Measurements from ENCODE around the gene SLC39A7.

Gene SLC39A7

DNA sequence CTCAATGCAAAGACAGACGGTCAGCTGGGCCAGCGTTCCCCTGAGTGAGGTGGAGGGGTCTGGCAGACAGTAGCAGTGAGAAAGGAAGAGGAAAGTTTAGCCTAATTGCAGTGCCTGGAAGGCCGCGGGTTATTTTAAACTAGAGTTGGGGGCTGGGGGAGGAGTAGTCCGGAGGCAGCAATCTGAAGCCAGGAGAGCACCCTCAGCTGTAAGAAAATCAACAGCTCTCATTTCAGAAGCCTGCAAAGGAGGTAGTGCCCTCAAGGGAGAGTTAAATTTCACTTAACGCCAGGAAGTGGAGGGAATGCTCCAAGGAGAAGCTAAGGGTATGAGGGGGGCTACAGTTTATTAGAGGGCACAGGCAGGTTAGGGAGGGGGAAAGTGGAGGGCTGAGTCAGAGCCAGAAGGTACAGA lies 34.6 kb downstream of the SLC39A7 start:
- H3K27me3 Mint-ChIP-seq, result peaks cover 57% of the 10 kb centered on the region
- no peaks in the 10 kb centered on the region for H3K4me1 Mint-ChIP-seq
- no peaks in the 10 kb centered on the region for H3K36me3 Mint-ChIP-seq
- H3K4me3 Mint-ChIP-seq, result no peak overlapping the region
- H3K9me3 Mint-ChIP-seq, result no peaks in the 10 kb centered on the region
- H3K27ac Mint-ChIP-seq, result no peak overlapping the region
- no peak for DNase-seq
- CTCF ChIA-PET, result no interaction called here

DNA sequence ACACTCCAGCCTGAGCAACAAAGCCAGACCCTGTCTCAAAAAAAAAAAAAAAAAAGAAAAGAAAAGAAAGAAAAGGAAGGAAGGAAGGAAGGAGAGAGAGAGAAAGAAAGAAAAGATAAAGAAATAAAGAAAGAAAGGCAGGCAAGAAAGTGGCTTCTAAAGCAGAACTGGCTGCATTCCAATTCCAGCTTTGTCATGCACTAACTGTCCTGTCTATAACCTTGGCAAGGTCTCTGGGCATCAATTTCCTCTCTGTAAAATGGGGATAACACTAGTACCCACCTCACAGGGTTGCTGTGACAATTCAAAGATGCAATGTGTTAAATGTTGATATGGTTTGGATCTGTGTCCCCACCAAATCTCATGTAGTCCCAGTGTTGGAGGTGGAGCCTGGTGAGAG lies 35.7 kb downstream of the SLC39A7 start:
- H3K27me3 Mint-ChIP-seq, result peaks cover 59% of the 10 kb centered on the region
- H3K4me3 Mint-ChIP-seq, result no peak overlapping the region
- CTCF ChIA-PET, result no interaction called here

DNA sequence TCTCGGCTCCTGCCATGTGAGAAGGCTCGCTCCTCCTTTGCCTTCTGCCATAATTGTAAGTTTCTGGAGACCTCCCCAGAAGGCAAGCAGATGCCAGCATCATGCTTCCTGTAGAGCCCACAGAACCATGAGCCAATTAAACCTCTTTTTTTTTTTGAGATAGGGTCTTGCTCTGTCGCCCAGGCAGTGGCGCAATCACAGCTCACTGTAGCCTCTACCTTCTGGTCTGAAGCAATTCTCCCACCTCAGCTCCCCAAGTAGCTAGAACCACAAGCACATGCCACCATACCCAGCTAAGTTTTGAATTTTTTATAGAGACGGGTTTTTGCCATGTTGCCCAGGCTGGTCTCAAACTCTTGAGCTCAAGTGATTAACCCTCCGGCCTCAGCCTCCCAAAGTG lies 36.2 kb downstream of the SLC39A7 start:
- Mint-ChIP-seq H3K27me3 (peaks cover 59% of the 10 kb centered on the region), H3K4me1 (peaks cover 2% of the 10 kb centered on the region)
- CTCF ChIA-PET, result no interaction called here

More for the DNA sequence above, 35.7 kb downstream of the SLC39A7 start:
- no peaks in the 10 kb centered on the region for H3K4me1 Mint-ChIP-seq
- no peak overlapping the region for H3K27ac Mint-ChIP-seq
- H3K36me3 Mint-ChIP-seq, result no peaks in the 10 kb centered on the region
- no peak for DNase-seq
- H3K9me3 Mint-ChIP-seq, result no peaks in the 10 kb centered on the region

DNA sequence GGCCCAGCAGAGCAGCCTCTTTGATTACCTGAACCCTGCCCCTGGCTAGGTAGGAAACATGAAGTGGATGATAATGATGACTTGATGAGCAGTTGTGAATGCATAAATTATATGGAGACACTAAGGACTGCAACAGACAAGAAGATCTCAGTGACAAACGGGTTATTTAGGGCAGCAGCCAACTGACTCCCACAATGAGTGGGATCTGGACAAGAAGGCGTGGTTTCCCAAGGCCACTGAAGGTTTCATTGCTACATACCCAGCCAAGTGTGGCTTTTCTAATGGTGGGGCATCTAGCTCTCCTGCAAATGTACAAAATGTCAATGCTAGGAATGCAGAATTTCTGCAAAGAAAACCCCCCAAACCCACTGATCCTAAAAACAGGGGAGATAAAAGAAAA lies 37.1 kb downstream of the SLC39A7 start:
- Mint-ChIP-seq H3K4me1 (peaks cover 7% of the 10 kb centered on the region), H3K4me3 (no peak overlapping the region), H3K36me3 (no peaks in the 10 kb centered on the region), H3K27ac (no peak overlapping the region), H3K27me3 (peaks cover 60% of the 10 kb centered on the region), H3K9me3 (no peaks in the 10 kb centered on the region)
- no peak for DNase-seq
- CTCF ChIA-PET, result interaction anchor here (1.2 kb wide), 2 partner anchors 11 to 14 kb away, joined by 3 to 4 read pairs; no protein-coding TSS in a partner anchor

More for the DNA sequence above, 36.2 kb downstream of the SLC39A7 start:
- no peak overlapping the region for H3K27ac Mint-ChIP-seq
- no peak overlapping the region for H3K4me3 Mint-ChIP-seq
- no peak for DNase-seq
- H3K9me3 Mint-ChIP-seq, result no peaks in the 10 kb centered on the region
- no peaks in the 10 kb centered on the region for H3K36me3 Mint-ChIP-seq

DNA sequence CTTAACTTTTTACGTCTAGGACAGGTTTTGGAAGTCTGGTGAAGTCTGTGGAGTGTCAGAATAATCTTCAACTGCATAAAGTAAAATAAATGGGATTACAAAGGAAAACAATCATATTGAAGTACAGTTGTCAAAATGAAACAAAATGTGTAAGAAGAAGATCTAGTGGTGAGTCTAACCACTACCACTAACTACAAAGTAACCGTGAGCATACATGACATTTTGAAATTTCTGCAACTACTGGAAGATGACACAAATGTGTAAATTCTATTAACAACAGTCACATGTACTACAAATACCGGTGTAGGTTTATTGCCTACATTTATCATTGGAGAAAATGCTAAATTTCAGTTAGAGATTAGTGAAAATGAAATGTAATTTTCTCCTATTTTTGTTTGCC lies 41.3 kb downstream of the SLC39A7 start:
- Mint-ChIP-seq H3K36me3 (no peaks in the 10 kb centered on the region), H3K4me1 (peaks cover 7% of the 10 kb centered on the region), H3K27ac (no peak overlapping the region), H3K4me3 (no peak overlapping the region), H3K27me3 (peaks cover 50% of the 10 kb centered on the region), H3K9me3 (no peaks in the 10 kb centered on the region)
- DNase-seq, result no peak
- CTCF ChIA-PET, result interaction anchor here (0.6 kb wide), 1 partner anchor 96 kb away, joined by 4 read pairs; no protein-coding TSS in a partner anchor

DNA sequence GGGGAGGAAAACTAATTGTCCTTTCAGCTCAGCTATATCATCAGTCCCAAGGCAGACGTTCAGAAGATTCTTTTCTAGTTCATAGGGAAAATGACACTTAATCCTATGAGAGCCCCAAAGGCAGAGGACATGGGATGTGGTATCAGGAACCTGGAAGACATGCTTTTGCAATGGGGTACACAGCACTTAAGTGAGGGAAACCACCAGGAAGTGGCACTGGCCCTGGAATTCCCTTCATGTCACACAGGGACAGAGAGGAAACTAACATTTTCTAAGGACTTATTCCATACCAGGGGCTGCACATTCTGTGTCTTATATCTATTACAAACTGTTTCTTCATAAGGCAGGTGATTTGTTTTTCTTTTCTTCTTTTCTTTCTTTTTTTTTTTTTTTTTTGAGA lies 42.8 kb downstream of the SLC39A7 start:
- CTCF ChIA-PET, result no interaction called here
- H3K4me1 Mint-ChIP-seq, result peaks cover 13% of the 10 kb centered on the region
- H3K36me3 Mint-ChIP-seq, result no peaks in the 10 kb centered on the region
- H3K4me3 Mint-ChIP-seq, result no peak overlapping the region
- peaks cover 50% of the 10 kb centered on the region for H3K27me3 Mint-ChIP-seq
- DNase-seq, result peak; percentile 10
- no peak overlapping the region for H3K27ac Mint-ChIP-seq
- H3K9me3 Mint-ChIP-seq, result no peaks in the 10 kb centered on the region

DNA sequence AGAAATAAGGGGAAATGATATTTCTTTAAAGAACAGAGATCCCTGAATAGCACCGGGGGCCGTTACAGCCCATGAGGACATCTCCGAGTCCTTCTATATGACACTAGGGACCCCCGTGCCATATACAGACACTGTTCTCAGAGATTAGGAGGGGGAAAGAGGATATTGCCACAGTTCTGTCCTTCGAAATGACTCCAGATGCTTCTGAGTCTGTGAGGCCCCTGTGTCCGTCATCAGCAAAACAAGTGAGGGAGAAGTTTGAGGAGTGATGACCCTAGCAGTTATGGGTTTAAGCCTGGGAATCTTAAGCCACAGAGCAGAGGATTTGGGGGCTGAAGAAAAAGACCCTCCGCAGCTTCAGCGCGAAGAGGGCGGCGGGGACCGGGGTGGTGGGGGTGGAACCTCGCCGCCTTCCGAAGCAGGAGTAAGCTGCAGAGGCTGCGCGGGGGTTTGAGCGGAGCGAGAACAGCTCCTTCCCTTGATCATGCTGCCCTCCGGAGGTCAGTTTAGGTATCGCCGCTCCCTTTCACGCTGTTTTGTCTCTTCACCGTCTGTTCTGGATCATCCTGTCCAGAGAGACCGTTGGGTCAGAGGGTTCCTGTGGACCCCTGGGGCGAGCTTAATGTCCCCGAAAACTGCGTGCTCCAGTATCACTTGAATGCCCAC lies 47.4 kb downstream of the SLC39A7 start:
- peak overlapping the region; percentile 85 for H3K4me3 Mint-ChIP-seq
- peaks cover 25% of the 10 kb centered on the region for H3K27me3 Mint-ChIP-seq
- peaks cover 16% of the 10 kb centered on the region for H3K36me3 Mint-ChIP-seq
- H3K27ac Mint-ChIP-seq, result peak overlapping the region; percentile 97
- DNase-seq, result peak; percentile 95
- CTCF ChIA-PET, result interaction anchor here (0.6 to 6.2 kb wide), 34 partner anchors 10 to 264 kb away, joined by 3 to 86 read pairs (median 6); partner anchors contain the start of genes B3GALT4, HSD17B8, PFDN6 and RING1
- no peaks in the 10 kb centered on the region for H3K9me3 Mint-ChIP-seq
- peaks cover 39% of the 10 kb centered on the region for H3K4me1 Mint-ChIP-seq

DNA sequence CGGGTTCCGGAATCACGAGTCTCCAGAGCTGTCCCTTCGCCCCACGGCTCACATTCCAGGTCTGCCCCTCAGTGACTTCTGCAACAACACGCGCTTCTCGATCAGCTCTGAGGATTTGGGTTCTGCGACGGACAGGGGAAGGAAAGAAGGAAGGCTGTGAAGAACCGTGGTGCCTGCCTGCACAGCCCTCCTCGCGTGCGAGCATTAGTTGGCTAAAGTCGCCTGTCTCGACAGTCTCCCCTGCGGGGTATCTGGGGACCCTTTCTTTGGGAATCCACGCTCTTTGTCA lies 47.9 kb downstream of the SLC39A7 start:
- Mint-ChIP-seq H3K9me3 (no peaks in the 10 kb centered on the region), H3K27me3 (peaks cover 20% of the 10 kb centered on the region), H3K36me3 (peaks cover 16% of the 10 kb centered on the region), H3K27ac (peak overlapping the region; percentile 97), H3K4me3 (peak overlapping the region; percentile 85), H3K4me1 (peaks cover 39% of the 10 kb centered on the region)
- DNase-seq, result no peak
- CTCF ChIA-PET, result interaction anchor here (0.8 to 6.2 kb wide), 31 partner anchors 10 to 264 kb away, joined by 3 to 86 read pairs (median 6); partner anchors contain the start of genes B3GALT4, HSD17B8, PFDN6 and RING1

DNA sequence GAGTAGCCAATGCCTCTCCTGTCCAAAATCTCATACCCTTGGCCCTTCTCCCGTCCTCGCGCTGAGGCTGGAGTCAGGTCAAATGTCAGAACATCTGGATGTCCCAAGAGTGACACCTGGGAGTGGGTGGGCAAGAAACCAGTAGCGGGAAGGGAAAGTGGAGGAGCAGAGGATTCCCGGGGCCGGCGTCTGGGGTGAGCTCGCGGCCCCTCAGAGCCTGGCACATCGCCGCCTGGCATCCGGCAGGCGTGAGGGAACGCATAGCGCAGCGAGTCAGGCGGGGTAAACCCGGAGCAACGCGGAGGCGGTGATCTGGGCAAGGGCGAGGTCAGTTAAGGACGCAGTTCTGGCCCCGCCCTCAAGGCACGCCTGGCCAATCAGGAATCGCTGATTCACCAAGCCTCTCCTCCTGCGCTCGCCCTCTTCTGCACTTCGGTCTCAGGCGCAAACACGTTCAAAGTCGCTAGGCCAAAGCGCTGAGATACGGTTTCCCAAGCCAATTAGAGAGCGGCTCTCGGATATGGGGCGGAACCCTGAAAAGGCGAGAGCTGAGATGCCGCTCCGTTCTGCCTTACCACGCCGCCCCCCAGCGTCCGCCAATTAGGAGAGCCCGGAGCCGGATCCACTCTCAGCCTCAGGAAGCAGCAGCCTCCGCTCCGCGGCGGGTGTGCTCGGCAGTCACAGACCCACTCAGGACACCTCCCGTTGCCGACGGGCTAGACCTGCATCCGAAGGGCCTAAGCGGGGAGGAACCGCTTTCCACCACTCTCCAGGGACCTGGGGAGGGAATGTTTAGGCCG lies 48.5 kb downstream of the SLC39A7 start:
- Mint-ChIP-seq H3K4me3 (peak overlapping the region; percentile 85), H3K4me1 (peaks cover 39% of the 10 kb centered on the region), H3K36me3 (peaks cover 18% of the 10 kb centered on the region), H3K9me3 (no peaks in the 10 kb centered on the region), H3K27ac (peak overlapping the region; percentile 97), H3K27me3 (peaks cover 14% of the 10 kb centered on the region)
- CTCF ChIA-PET, result interaction anchor here (0.8 to 6.2 kb wide), 31 partner anchors 11 to 265 kb away, joined by 3 to 86 read pairs (median 6); partner anchors contain the start of genes B3GALT4, HSD17B8, PFDN6 and RING1
- peak; percentile 98 for DNase-seq

DNA sequence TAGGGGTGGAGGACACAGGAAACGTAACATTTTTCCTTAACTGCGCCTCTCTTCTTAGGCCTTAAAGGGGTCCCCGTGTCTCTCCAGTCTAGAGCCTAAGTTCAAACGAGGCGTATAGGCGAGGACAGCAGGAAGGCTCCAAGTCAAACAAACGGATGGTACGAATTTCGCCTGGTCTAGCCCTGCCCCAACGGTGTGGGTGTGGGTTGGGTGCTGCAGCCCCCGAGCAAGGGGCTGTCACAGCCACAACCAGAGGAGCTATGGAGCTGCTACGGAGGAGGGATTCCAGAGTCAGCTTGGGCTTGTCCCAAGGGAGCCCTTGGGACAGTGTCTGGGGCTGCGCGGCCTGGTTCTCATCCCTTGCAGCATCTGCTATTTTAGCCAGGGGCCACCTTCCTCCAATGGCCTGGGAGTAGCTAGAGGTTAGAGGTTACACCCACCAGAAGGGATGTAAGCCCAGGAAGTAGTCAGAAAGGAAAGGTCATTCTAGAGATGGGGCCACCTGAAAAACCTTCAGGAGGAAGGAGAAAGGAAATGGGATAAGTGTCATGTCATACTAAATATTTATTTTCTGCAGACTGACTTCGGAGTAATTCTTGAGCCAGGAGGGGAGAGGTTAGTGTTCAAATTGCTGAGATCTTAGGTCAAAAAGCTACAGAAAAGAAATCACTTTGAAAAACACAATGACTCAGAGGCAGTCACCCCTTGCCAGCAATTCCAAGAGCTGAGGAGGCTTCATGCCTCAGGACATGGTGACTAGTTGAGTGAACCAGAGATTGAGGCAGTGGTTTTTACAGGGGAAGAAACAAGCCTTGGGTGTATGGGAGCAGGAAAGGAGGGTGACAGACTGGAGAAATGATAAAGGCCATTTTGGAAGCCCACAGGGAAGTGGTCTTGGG lies 49.3 kb downstream of the SLC39A7 start:
- Mint-ChIP-seq H3K27me3 (peaks cover 14% of the 10 kb centered on the region), H3K4me1 (peaks cover 39% of the 10 kb centered on the region), H3K4me3 (peak overlapping the region; percentile 85), H3K36me3 (peaks cover 18% of the 10 kb centered on the region), H3K27ac (peak overlapping the region; percentile 97), H3K9me3 (no peaks in the 10 kb centered on the region)
- CTCF ChIA-PET, result interaction anchor here (0.8 to 6.2 kb wide), 18 partner anchors 10 to 263 kb away, joined by 3 to 86 read pairs (median 8); partner anchors contain the start of genes B3GALT4, HSD17B8, RING1 and RPS18
- DNase-seq, result peak; percentile 15

DNA sequence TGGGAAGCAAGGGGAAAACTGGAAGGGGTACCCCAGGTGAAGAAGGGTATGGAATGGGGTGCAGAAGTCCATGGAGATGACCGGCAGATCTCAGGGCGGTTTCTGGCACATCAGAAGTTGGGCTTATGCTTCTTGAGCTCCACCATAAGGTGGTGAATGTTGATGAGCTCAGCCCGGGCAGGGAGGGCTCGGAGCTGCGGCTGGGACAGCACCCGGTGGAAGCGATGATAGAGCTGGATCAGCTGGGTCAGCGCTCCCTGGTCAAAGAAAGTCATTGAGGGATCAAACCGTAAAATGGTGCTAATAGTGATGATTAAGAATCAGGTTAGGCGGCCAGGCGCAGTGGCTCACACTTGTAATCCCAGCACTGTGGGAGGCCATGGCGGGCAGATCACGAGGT lies 50.1 kb downstream of the SLC39A7 start:
- CTCF ChIA-PET, result interaction anchor here (1.1 to 6.2 kb wide), 8 partner anchors 11 to 125 kb away, joined by 3 to 86 read pairs (median 4); partner anchors contain the start of genes B3GALT4, RPS18 and VPS52

DNA sequence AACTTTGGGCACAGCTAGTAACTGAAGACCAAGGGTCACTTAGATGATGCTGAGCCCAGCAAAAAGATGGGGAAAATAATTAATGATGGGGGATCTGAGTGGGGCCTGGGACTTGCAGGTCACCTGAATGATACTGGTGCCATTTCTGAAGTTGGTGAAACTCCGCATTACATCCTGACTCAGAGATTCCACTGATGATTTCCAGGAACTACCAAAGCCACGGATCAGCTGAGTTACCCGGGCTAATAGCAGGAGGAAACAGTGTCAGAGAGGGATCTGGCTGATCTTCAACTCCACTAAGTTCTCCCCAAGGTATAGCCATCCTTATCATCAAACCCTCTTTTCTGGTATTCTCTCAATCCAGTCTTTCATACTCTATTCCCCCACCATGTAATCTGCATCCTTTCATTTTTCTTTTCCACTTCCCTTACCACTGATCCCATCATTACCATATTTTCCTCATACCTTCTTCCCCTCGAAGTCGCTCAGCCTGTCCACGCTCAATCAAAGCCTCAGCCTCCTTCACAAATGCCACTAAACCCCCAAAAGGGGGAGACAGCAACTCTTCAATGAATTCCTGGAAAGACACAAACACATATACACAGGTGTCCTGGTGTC lies 50.8 kb downstream of the SLC39A7 start:
- H3K27me3 Mint-ChIP-seq, result peaks cover 7% of the 10 kb centered on the region
- peak overlapping the region; percentile 58 for H3K27ac Mint-ChIP-seq
- CTCF ChIA-PET, result interaction anchor here (0.7 to 6.2 kb wide), 5 partner anchors 19 to 126 kb away, joined by 3 to 86 read pairs (median 4); partner anchors contain the start of genes B3GALT4, RPS18 and VPS52

More for the DNA sequence above, 50.1 kb downstream of the SLC39A7 start:
- Mint-ChIP-seq H3K9me3 (no peaks in the 10 kb centered on the region), H3K36me3 (peaks cover 19% of the 10 kb centered on the region), H3K27ac (peak overlapping the region; percentile 97), H3K4me3 (peak overlapping the region; percentile 85), H3K4me1 (peaks cover 39% of the 10 kb centered on the region), H3K27me3 (peaks cover 14% of the 10 kb centered on the region)
- DNase-seq, result peak; percentile 15

DNA sequence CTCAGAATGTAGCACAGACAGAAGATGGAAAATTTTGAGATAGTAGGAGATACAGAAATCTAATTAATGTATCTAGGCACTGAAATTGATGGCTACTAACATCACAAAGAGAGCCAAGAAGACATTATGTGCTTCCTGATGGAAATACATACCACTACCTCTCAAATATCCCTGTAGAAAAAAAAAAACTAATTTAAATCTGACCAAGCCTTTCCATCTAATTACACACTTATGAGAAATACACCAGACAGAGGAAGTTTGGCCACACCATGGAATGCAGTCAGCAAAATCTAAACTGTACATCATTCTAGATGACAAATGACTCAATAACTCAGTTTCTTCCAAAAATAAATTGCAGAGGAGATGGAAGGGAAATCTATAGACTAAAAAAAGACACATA lies 52.1 kb downstream of the SLC39A7 start:
- CTCF ChIA-PET, result no interaction called here
- no peak for DNase-seq
- Mint-ChIP-seq H3K4me1 (peaks cover 39% of the 10 kb centered on the region), H3K27me3 (peaks cover 5% of the 10 kb centered on the region), H3K9me3 (no peaks in the 10 kb centered on the region), H3K27ac (no peak overlapping the region), H3K4me3 (no peak overlapping the region), H3K36me3 (peaks cover 21% of the 10 kb centered on the region)

More for the DNA sequence above, 50.8 kb downstream of the SLC39A7 start:
- Mint-ChIP-seq H3K4me1 (peaks cover 39% of the 10 kb centered on the region), H3K36me3 (peaks cover 20% of the 10 kb centered on the region), H3K9me3 (no peaks in the 10 kb centered on the region), H3K4me3 (peak overlapping the region; percentile 22)
- DNase-seq, result peak; percentile 5
